Stimulated activated CD4-positive, alpha-beta T cell treated with anti-CD3 and anti-CD28 coated beads, Interleukin-4, amount 100 ng/mL, for 4 hours (primary cell): Measurements from ENCODE around the gene CFH.
"Not testable (repeated sequence)": the region's sequence is repeated elsewhere in the genome, so short reads cannot be mapped to it uniquely, and the experiment has no call there.

ENCODE experiments used
- DNase-seq, 2 experiments: peaks; one replicate each; pipeline ENCODE4 v3.0.0-alpha.2; 2020

Gene CFH

GRCh38 chr1:196651637-196652215, at the start of gene CFH:
Gene CFH, plus strand, starts transcription at chr1:196652043. Its CDS starts 75 bp downstream, at chr1:196652118.
- no peak for DNase-seq

GRCh38 chr1:196603651-196604050, 48.2 kb upstream of the CFH start:
- no peak for DNase-seq

- DNase-seq = no peak
Measured at GRCh38 chr1:196607981-196608380, 43.9 kb upstream of the CFH start.

- no peak for DNase-seq
Measured at GRCh38 chr1:196608390-196609369, 43.2 kb upstream of the CFH start, which contains the start of gene KCNT2. Gene KCNT2, minus strand, starts transcription at chr1:196608440. Its CDS starts 131 bp downstream, at chr1:196608309.

GRCh38 chr1:196609370-196609737, 42.5 kb upstream of the CFH start:
- DNase-seq = no peak

- no peak for DNase-seq
Measured at GRCh38 chr1:196611873-196612272, 40.0 kb upstream of the CFH start.

- no peak for DNase-seq
Measured at GRCh38 chr1:196619721-196620120, 32.1 kb upstream of the CFH start.

GRCh38 chr1:196623079-196623478, 28.8 kb upstream of the CFH start:
- no peak for DNase-seq

GRCh38 chr1:196628838-196629237, 23.0 kb upstream of the CFH start:
- DNase-seq = no peak

- no peak for DNase-seq
Measured at GRCh38 chr1:196637606-196638005, 14.2 kb upstream of the CFH start.

- DNase-seq = no peak
Measured at GRCh38 chr1:196638466-196638865, 13.4 kb upstream of the CFH start.

GRCh38 chr1:196639291-196639690, 12.6 kb upstream of the CFH start:
- DNase-seq = not testable (repeated sequence)

- no peak for DNase-seq
Measured at GRCh38 chr1:196640976-196641375, 10.9 kb upstream of the CFH start.

GRCh38 chr1:196649990-196650389, 1.9 kb upstream of the CFH start:
- DNase-seq = no peak

- DNase-seq = no peak
Measured at GRCh38 chr1:196650403-196650802, 1.4 kb upstream of the CFH start.

- no peak for DNase-seq
Measured at GRCh38 chr1:196651079-196651478, 764 bp upstream of the CFH start.

- no peak for DNase-seq
Measured at GRCh38 chr1:196654271-196654670, 2.4 kb downstream of the CFH start.

GRCh38 chr1:196655071-196655470, 3.2 kb downstream of the CFH start:
- no peak for DNase-seq

- DNase-seq = no peak
Measured at GRCh38 chr1:196655494-196655893, 3.7 kb downstream of the CFH start.

- DNase-seq = no peak
Measured at GRCh38 chr1:196659471-196659870, 7.6 kb downstream of the CFH start.

GRCh38 chr1:196660272-196660671, 8.4 kb downstream of the CFH start:
- DNase-seq = no peak

- DNase-seq = no peak
Measured at GRCh38 chr1:196660852-196661251, 9.0 kb downstream of the CFH start.

- no peak for DNase-seq
Measured at GRCh38 chr1:196661345-196661744, 9.5 kb downstream of the CFH start.

- no peak for DNase-seq
Measured at GRCh38 chr1:196667131-196667530, 15.3 kb downstream of the CFH start.
